ENCODE measurements around the gene GID8.

DNA sequence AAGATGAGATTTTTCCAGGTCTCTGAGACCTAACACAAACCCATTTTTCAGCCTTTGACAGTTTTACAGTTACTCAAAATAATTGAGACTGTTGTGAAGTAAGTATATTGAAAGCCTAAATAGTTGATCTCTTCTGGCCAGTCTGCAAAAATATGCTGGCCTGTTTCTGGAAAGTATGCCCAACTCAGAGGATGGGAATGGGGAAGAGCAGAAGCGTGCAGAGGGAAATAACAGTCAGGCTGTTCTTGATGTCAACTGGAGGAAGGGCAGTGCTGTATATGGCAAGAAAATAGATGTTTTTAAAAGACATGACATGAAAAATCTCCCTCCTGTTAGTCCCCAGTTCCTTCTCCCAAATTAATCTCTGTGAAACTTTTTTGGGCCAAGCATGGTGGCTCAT is 3.8 kb downstream of the GID8 start:
- no peak for TF ChIP-seq POLR2A (IDR thresholded peaks at IDR 0.05; ENCODE audit: low read depth)
- no peak for TF ChIP-seq POLR2AphosphoS5 (IDR thresholded peaks at IDR 0.05)

Measured in esophagus muscularis mucosa (tissue), 2 donors.